GM23248 (cell line): ENCODE data around the gene ITM2C.

Experiments used
- EZH2 ChIP-seq: fragments of 200-600 bp; sonication (generic); IDR thresholded peaks from 2 replicates; pipeline ENCODE4 v1.6.1; 2018; ENCODE audit warnings: antibody characterized with exemption, mild to moderate bottlenecking; ENCODE audit not compliant: insufficient read depth, poor library complexity, severe bottlenecking
- EZH2phosphoT487 ChIP-seq: fragments of 200-600 bp; sonication (generic); IDR thresholded peaks from 2 replicates; pipeline ENCODE4 v1.6.1; 2018; ENCODE audit warnings: antibody characterized with exemption, moderate library complexity, mild to moderate bottlenecking, low read depth; ENCODE audit not compliant: insufficient read depth

DNA sequence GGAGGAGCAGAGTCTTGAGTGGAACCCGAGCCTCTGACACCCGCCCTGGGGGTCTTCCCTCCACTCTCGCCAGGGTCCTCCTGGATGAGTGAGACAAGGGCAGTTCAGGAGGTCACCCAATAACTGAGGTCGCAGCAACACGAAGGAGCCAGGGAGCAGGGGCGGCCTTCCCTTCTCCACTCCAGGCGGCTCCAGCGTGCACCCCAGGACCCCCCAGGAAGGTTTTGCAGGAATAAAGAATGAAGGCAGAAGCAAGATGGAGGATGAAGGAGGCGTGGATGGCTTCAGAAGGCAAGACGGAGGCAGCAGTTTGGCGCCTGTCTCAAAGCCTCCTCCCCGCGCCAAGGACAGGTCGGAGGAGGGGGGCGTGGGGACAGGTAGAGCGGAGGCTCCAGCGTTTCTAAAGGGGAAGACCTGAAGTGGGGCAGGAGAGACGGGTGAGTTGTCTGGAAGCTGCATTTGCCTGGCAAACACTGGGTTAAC is 579 bp upstream of the ITM2C start:
- TF ChIP-seq EZH2, result no peak
- TF ChIP-seq EZH2phosphoT487, result no peak
